K562 (cell line): ENCODE data around the gene CAAP1. TPM values are rescaled to one million over a fixed set of nuclear protein-coding genes. Genes with fewer than 3 reads are reported as not detected.
A peak's percentile ranks its signal among the peaks of the same experiment; 100 is the strongest.

Source experiments
- ATAC-seq: fragments of 200-7000 bp; cut with Tn5 transposase; 3 replicates; pipeline ENCODE4 v1.9.1; 2020; ENCODE audit warnings: moderate library complexity
- BruUV-seq: library from RNA; stranded (reverse); fragments of 400-500 nt; replicated peaks from 2 replicates; lab custom pipeline; 2021; lab: Mats Ljungman, UMichigan
- CTCF ChIA-PET: fragments of 300-600 bp; formaldehyde crosslinking; extraction: SDS; loops from one replicate; lab custom pipeline; 2021; ENCODE audit warnings: low intra/inter-chr PET ratio; lab: Yijun Ruan, JAX
- POLR2A ChIA-PET: fragments of 300-600, 350-650 bp; sonication (Branson Sonifier 250); formaldehyde crosslinking; extraction: SDS; loops from one replicate; lab custom pipeline; 2021; ENCODE audit warnings: antibody characterized with exemption, inconsistent platforms; lab: Yijun Ruan, JAX
- DNase-seq, 4 experiments: peaks; one replicate each; pipeline versions ENCODE4 v3.0.0 to v3.0.0-alpha.2; 2011 to 2018; ENCODE audit warnings: low spot score in 3 of 4, mixed read lengths in 3 of 4; ENCODE audit errors: extremely low read depth in 1 of 4
- FAIRE-seq: peaks from 2 replicates; lab custom pipeline; 2011; peaks lifted over from hg19 to GRCh38; lab: Jason Lieb, UNC
- H2AFZ ChIP-seq: 2 replicates; pipeline ENCODE4 v1.6.0; 2011; ENCODE audit warnings: low read depth, low read length, control low read depth, inconsistent platforms
- H3K27ac ChIP-seq: fragments of 200-600 bp; 3 replicates; pipeline ENCODE4 v1.8.0; 2011; ENCODE audit warnings: low read depth, mild to moderate bottlenecking, control low read depth, inconsistent platforms, low read length, moderate library complexity, mixed read lengths; ENCODE audit errors: extremely low read depth
- H3K27me3 ChIP-seq, 2 experiments: fragments of 300-600 bp in 1 of 2; 2 replicates in 1 of 2; 3 replicates in 1 of 2; pipeline versions ENCODE4 v1.6.0 to v1.8.0; 2011; ENCODE audit warnings: inconsistent platforms in 2 of 2, low read length in 2 of 2, mild to moderate bottlenecking in 1 of 2, mixed read lengths in 1 of 2, moderate library complexity in 1 of 2; ENCODE audit not compliant: control insufficient read depth in 2 of 2, insufficient read depth in 2 of 2
- H3K36me3 ChIP-seq: fragments of 300-600 bp; 3 replicates; pipeline ENCODE4 v1.8.0; 2011; ENCODE audit warnings: mild to moderate bottlenecking, low read length, inconsistent platforms; ENCODE audit not compliant: control insufficient read depth, insufficient read depth
- H3K4me1 ChIP-seq, 2 experiments: fragments of 200-600 bp in 1 of 2; replicated peaks in 1 of 2; 2 replicates in 1 of 2; 3 replicates in 1 of 2; pipeline versions ENCODE4 v1.5.1 to v1.8.0; 2011; ENCODE audit warnings: inconsistent platforms in 2 of 2, low read length in 2 of 2, mild to moderate bottlenecking in 1 of 2, mixed read lengths in 1 of 2, moderate library complexity in 1 of 2; ENCODE audit not compliant: control insufficient read depth in 2 of 2, insufficient read depth in 2 of 2
- H3K4me2 ChIP-seq: 2 replicates; pipeline ENCODE4 v1.6.1; 2011; ENCODE audit warnings: low read length, control low read depth, inconsistent platforms, mixed read lengths; ENCODE audit not compliant: insufficient read depth
- H3K4me3 ChIP-seq: fragments of 200-600 bp; sonication (generic), shearing (Covaris generic); 2 replicates; pipeline ENCODE4 v1.5.1; 2016; ENCODE audit warnings: control low read depth, inconsistent platforms
- H3K79me2 ChIP-seq: fragments of 200-600 bp; 3 replicates; pipeline ENCODE4 v1.8.0; 2011; ENCODE audit warnings: low read length, inconsistent platforms; ENCODE audit not compliant: control insufficient read depth, insufficient read depth
- H3K9ac ChIP-seq, 2 experiments: 2 replicates each; pipeline versions ENCODE4 v1.6.0 to v1.6.1; 2011; ENCODE audit warnings: low read depth in 2 of 2, low read length in 2 of 2, control low read depth in 1 of 2, inconsistent platforms in 1 of 2, mild to moderate bottlenecking in 1 of 2, mixed read lengths in 1 of 2; ENCODE audit not compliant: insufficient read depth in 1 of 2
- H3K9me1 ChIP-seq: one replicate; pipeline ENCODE4 v1.6.0; 2011; ENCODE audit warnings: inconsistent platforms, mild to moderate bottlenecking, low read length, moderate library complexity; ENCODE audit not compliant: control insufficient read depth, insufficient read depth
- H3K9me3 ChIP-seq: replicated peaks from 2 replicates; pipeline ENCODE4 v1.5.1; 2011; ENCODE audit warnings: low read depth, low read length, inconsistent platforms; ENCODE audit not compliant: control insufficient read depth, insufficient read depth
- H4K20me1 ChIP-seq: replicated peaks from 2 replicates; pipeline ENCODE4 v1.6.1; 2011; ENCODE audit warnings: low read length, inconsistent platforms, mixed read lengths; ENCODE audit not compliant: control insufficient read depth, insufficient read depth
- AFF1 ChIP-seq, 2 experiments: fragments of 450-650 bp; IDR thresholded peaks; 2 replicates each; pipeline ENCODE4 v1.6.1; 2018; ENCODE audit warnings: mild to moderate bottlenecking in 2 of 2, low read depth in 1 of 2; ENCODE audit not compliant: partially characterized antibody in 2 of 2
- FOXK1 ChIP-seq: sonication (generic); formaldehyde crosslinking; IDR thresholded peaks from 2 replicates; pipeline ENCODE4 v1.8.0; 2022; ENCODE audit warnings: missing genetic modification reagents, mild to moderate bottlenecking, borderline replicate concordance
- MAFF ChIP-seq: IDR thresholded peaks from 2 replicates; pipeline ENCODE4 v1.6.1; 2012; ENCODE audit warnings: low read length, improper control_type of control experiment
- NCOA4 ChIP-seq: fragments of 450-650 bp; IDR thresholded peaks from 2 replicates; pipeline ENCODE4 v1.6.1; 2018; ENCODE audit warnings: mild to moderate bottlenecking; ENCODE audit not compliant: partially characterized antibody
- ZNF717 ChIP-seq: fragments of 250-450 bp; sonication (Bioruptor Pico); IDR thresholded peaks from 2 replicates; pipeline ENCODE4 v1.5.0; 2021
- WGBS: fragments of 100-300 bp; shearing (Covaris generic); methylation state at CpG from one replicate; pipeline ENCODE4 v1.1.6; 2016; ENCODE audit warnings: low coverage, mixed read lengths; ENCODE audit not compliant: insufficient coverage; ENCODE audit errors: missing lambda C conversion rate; 5-methylcytosine and 5-hydroxymethylcytosine counted together
- in situ Hi-C: fragments of 300-500 bp; cut with MboI; formaldehyde crosslinking; loops from 4 replicates; pipeline ENCODE4 v1.15.0; 2018; ENCODE audit warnings: inconsistent platforms, mixed read lengths
- intact Hi-C: fragments of 100-400 bp; cut with micrococcal nuclease; formaldehyde crosslinking; loops from 2 replicates; pipeline ENCODE4 v1.14.2; 2022
- polyA plus RNA-seq, 8 experiments: library from polyadenylated mRNA; depleted of rRNA in 4 of 8; stranded (reverse) in 5 of 8; unstranded in 3 of 8; fragments of >200 nt; fragmentation: Nextera tagmentation in 2 of 8; fragmentation: Illumina TruSeq in 1 of 8; extraction: Ambion mirVana in 2 of 8; extraction: Trizol in 1 of 8; gene quantifications; 2 replicates each; pipeline versions ENCODE4 v1.2.1 to v1.2.3, GENCODE V29; 2011 to 2014; ENCODE audit warnings: inconsistent platforms in 1 of 8, missing spikeins in 1 of 8
- total RNA-seq, 7 experiments: library from RNA; depleted of rRNA in 6 of 7; stranded (reverse); fragments of >200 nt in 6 of 7; fragmentation: Illumina TruSeq in 2 of 7; extraction: Trizol in 2 of 7; gene quantifications; 2 replicates each; pipeline versions ENCODE4 v1.2.1 to v1.2.3, GENCODE V29; 2011 to 2021; ENCODE audit warnings: low replicate concordance in 1 of 7

Gene CAAP1
- total and polyA plus RNA-seq, 9 of the 15 experiments (the other 6 are each of a cell fraction or from before 2014, with no cell fraction given), result 8.9 to 17.4 (median 15.3) TPM

GRCh38 chr9:26812217-26812616 is 80.4 kb downstream of the CAAP1 start:
- H3K4me1 ChIP-seq, result no peaks in the 10 kb centered on the region
- intact Hi-C loops, result no loop called here
- TF ChIP-seq NCOA4, result no peak
- TF ChIP-seq AFF1 (IDR thresholded peaks at IDR 0.05; ENCODE audit: low read depth in 1 of 2, partially characterized antibody in 2 of 2), result peak in 1 of 2 experiments; percentile 66
- no peak for TF ChIP-seq MAFF
- no peak for TF ChIP-seq FOXK1 (CRISPR knock-in tag)
- no peak for TF ChIP-seq ZNF717 (CRISPR knock-in tag)
- FAIRE-seq (no peak), ATAC-seq (no peak), DNase-seq (no peak)
- WGBS, result 22% methylated on average over 2 of the region's 3 CpGs
- no peaks in the 10 kb centered on the region for H3K79me2 ChIP-seq
- H3K27me3 ChIP-seq, result no peaks in the 10 kb centered on the region
- H3K36me3 ChIP-seq, result no peaks in the 10 kb centered on the region
- no peaks in the 10 kb centered on the region for H3K9me3 ChIP-seq
- H2AFZ ChIP-seq, result no peak overlapping the region
- CTCF ChIA-PET, result no interaction called here
- POLR2A ChIA-PET, result no interaction called here
- BruUV-seq, result no TSS peak
- no peaks in the 10 kb centered on the region for H3K9me1 ChIP-seq
- H3K4me3 ChIP-seq, result no peak overlapping the region
- H3K4me2 ChIP-seq, result no peak overlapping the region
- H4K20me1 ChIP-seq, result no peaks in the 10 kb centered on the region
- in situ Hi-C loops, result no loop called here
- H3K9ac ChIP-seq, result no peak overlapping the region
- H3K27ac ChIP-seq, result no peak overlapping the region
